ENCODE measurements around the gene GPRIN1.

DNA sequence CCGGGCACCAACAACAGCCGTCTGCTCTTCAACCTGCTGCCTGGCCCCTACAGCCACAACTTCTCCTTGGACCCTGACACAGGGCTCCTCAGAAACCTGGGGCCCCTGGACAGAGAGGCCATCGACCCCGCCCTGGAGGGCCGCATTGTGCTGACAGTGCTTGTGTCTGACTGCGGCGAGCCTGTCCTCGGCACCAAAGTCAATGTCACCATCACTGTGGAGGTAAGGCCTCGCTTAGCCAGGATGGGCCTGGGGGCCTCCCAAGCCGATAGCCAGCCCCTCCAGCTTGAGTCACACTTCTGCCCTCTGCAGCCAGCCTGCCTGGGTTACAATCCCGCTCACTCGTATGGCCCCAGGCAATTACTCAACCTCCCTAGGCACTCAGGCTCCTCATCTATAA lies 28.6 kb downstream of the GPRIN1 start:
- TF ChIP-seq, protein P1, sequence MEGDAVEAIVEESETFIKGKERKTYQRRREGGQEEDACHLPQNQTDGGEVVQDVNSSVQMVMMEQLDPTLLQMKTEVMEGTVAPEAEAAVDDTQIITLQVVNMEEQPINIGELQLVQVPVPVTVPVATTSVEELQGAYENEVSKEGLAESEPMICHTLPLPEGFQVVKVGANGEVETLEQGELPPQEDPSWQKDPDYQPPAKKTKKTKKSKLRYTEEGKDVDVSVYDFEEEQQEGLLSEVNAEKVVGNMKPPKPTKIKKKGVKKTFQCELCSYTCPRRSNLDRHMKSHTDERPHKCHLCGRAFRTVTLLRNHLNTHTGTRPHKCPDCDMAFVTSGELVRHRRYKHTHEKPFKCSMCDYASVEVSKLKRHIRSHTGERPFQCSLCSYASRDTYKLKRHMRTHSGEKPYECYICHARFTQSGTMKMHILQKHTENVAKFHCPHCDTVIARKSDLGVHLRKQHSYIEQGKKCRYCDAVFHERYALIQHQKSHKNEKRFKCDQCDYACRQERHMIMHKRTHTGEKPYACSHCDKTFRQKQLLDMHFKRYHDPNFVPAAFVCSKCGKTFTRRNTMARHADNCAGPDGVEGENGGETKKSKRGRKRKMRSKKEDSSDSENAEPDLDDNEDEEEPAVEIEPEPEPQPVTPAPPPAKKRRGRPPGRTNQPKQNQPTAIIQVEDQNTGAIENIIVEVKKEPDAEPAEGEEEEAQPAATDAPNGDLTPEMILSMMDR (conservative IDR thresholded peaks at IDR 0.05 in 1 of 2, IDR thresholded peaks at IDR 0.05 in 1 of 2; ENCODE audit: low read depth in 1 of 2, low read length in 2 of 2) = no peak
- no peak for TF ChIP-seq EZH2 (IDR thresholded peaks at IDR 0.05; ENCODE audit: low read length, missing control alignments)

Data from fibroblast of lung (primary cell).